Hair follicular keratinocyte (primary cell): ENCODE data around the gene SYT1. TPM values are rescaled to one million over a fixed set of nuclear protein-coding genes. Genes with fewer than 3 reads are reported as not detected.

Source experiments
- total RNA-seq: library from RNA; depleted of rRNA; stranded (reverse); fragments of >200 nt; gene quantifications from 2 replicates; pipeline ENCODE4 v1.2.3, GENCODE V29; 2015

SYT1 gene
- total RNA-seq, result 1.9 and 4.1 TPM in 2 replicates

DNA sequence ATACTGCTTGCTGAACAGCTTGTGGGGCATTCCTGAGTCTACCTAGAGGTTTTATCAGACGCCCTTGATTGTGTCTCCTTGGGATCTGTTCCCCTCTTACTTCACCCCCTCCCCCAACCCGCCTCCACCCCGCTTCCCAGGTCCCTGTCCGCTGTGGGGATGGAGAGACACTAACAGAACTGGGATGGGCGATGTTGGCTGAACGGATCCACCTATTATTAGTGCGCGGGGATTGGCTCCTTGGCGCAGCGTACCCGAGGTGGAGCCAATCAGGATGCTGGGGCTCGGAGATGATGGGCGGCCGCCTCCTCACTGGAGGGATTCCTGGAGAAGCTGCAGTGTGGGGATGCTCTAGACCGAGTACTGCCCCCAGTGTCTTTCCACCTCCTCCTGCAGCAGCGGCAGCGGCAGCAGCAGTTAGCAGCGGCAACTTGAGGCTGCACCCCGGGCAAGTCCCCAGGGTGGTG is at the start of gene SYT1:
Gene SYT1 (plus strand): TSS at position 372 of the 467 bp plus-strand sequence.

